PC-9 (cell line): ENCODE results near the gene CYP11A1. TPM values are rescaled to one million over a fixed set of nuclear protein-coding genes. Genes with fewer than 3 reads are reported as not detected.

Experiments used
- BruUV-seq: library from RNA; stranded (reverse); fragments of 400-500 nt; replicated peaks from 2 replicates; lab custom pipeline; 2021; lab: Mats Ljungman, UMichigan
- CTCF ChIA-PET: fragments of 300-600 bp; sonication (Branson Sonifier 250); formaldehyde crosslinking; loops from one replicate; lab custom pipeline; 2022; ENCODE audit warnings: antibody characterized with exemption; lab: Charles Lee
- POLR2A ChIA-PET: fragments of 300-600 bp; sonication (Branson Sonifier 250); formaldehyde crosslinking; loops from one replicate; lab custom pipeline; 2022; ENCODE audit warnings: antibody characterized with exemption; ENCODE audit not compliant: unreplicated experiment; lab: Charles Lee
- DNase-seq, 2 experiments: peaks; one replicate each; pipeline versions ENCODE4 v3.0.0 to v3.0.0-alpha.2; 2015 to 2022; ENCODE audit warnings: mixed read lengths in 1 of 2
- H2AFZ ChIP-seq: fragments of 200-600 bp; sonication (generic); 2 replicates; pipeline ENCODE4 v1.8.1; 2017; ENCODE audit warnings: antibody characterized with exemption
- H3F3A ChIP-seq: fragments of 200-600 bp; sonication (generic); 2 replicates; pipeline ENCODE4 v1.8.1; 2017; ENCODE audit warnings: antibody characterized with exemption, mild to moderate bottlenecking, low read depth; ENCODE audit not compliant: insufficient read depth
- H3K27ac ChIP-seq: fragments of 200-600 bp; sonication (generic); 2 replicates; pipeline ENCODE4 v1.6.1; 2016; ENCODE audit warnings: mixed run types
- H3K27me3 ChIP-seq: fragments of 200-600 bp; sonication (generic); 2 replicates; pipeline ENCODE4 v1.6.1; 2016; ENCODE audit warnings: low read depth, mixed run types; ENCODE audit not compliant: insufficient read depth
- H3K36me3 ChIP-seq: fragments of 200-600 bp; sonication (generic); 2 replicates; pipeline ENCODE4 v1.6.1; 2016; ENCODE audit warnings: low read depth, mixed run types
- H3K4me1 ChIP-seq: fragments of 200-600 bp; sonication (generic); replicated peaks from 2 replicates; pipeline ENCODE4 v1.6.1; 2016; ENCODE audit warnings: mixed run types; ENCODE audit not compliant: insufficient read depth
- H3K4me2 ChIP-seq: fragments of 200-600 bp; sonication (generic); 2 replicates; pipeline ENCODE4 v1.6.1; 2017; ENCODE audit warnings: mixed run types
- H3K4me3 ChIP-seq: fragments of 200-600 bp; sonication (generic); 2 replicates; pipeline ENCODE4 v1.6.1; 2016; ENCODE audit warnings: mixed run types
- H3K79me2 ChIP-seq: fragments of 200-600 bp; sonication (generic); 2 replicates; pipeline ENCODE4 v1.6.1; 2017; ENCODE audit warnings: low read depth, mixed run types
- H3K9me2 ChIP-seq: fragments of 200-600 bp; sonication (generic); 2 replicates; pipeline ENCODE4 v1.8.1; 2017; ENCODE audit warnings: mild to moderate bottlenecking; ENCODE audit not compliant: insufficient read depth
- H3K9me3 ChIP-seq: fragments of 200-600 bp; sonication (generic); 2 replicates; pipeline ENCODE4 v1.8.1; 2016; ENCODE audit warnings: low read depth; ENCODE audit not compliant: insufficient read depth
- H4K20me1 ChIP-seq: fragments of 200-600 bp; sonication (generic); 2 replicates; pipeline ENCODE4 v1.8.1; 2017; ENCODE audit not compliant: insufficient read depth
- CTCF ChIP-seq: fragments of 200-600 bp; sonication (generic); conservative IDR thresholded peaks from 2 replicates; pipeline ENCODE4 v1.6.1; 2017; ENCODE audit warnings: mixed run types, antibody characterized with exemption, mild to moderate bottlenecking, moderate library complexity
- EZH2 ChIP-seq: fragments of 200-600 bp; sonication (generic); IDR thresholded peaks from 2 replicates; pipeline ENCODE4 v1.8.0; 2017; ENCODE audit warnings: antibody characterized with exemption, low read depth
- intact Hi-C: fragments of 100-400 bp; cut with micrococcal nuclease; formaldehyde crosslinking; loops from one replicate; pipeline ENCODE4 v1.10.0; 2022; ENCODE audit not compliant: unreplicated experiment
- total RNA-seq: library from RNA; stranded (reverse); gene quantifications from 2 replicates; pipeline ENCODE4 v1.2.3, GENCODE V29; 2021

Gene CYP11A1
- total RNA-seq, 1 experiment from 2014 or later: 7.1 TPM

- ChIA-PET POLR2A (no interaction called here), CTCF (no interaction called here)
- no peaks in the 10 kb centered on the region for H3K9me2 ChIP-seq
- no peak overlapping the region for H3K27ac ChIP-seq
- H3F3A ChIP-seq: peaks cover 5% of the 10 kb centered on the region; the same call in 1 of the 2 replicates
- H3K79me2 ChIP-seq: no peaks in the 10 kb centered on the region
- H2AFZ ChIP-seq: no peak overlapping the region
- H3K27me3 ChIP-seq: no peaks in the 10 kb centered on the region
- no peak for TF ChIP-seq CTCF
- TF ChIP-seq EZH2: no peak
- H4K20me1 ChIP-seq: no peaks in the 10 kb centered on the region
- no TSS peak for BruUV-seq
- no peak for DNase-seq
- intact Hi-C loops: no loop called here
- no peaks in the 10 kb centered on the region for H3K36me3 ChIP-seq
- no peak overlapping the region for H3K4me3 ChIP-seq
- no peak overlapping the region for H3K4me2 ChIP-seq
- H3K9me3 ChIP-seq: no peaks in the 10 kb centered on the region
- peaks cover 9% of the 10 kb centered on the region for H3K4me1 ChIP-seq
These were observed 44.7 kb upstream of the CYP11A1 start for GRCh38 chr15:74412159-74412558.

GRCh38 chr15:74411686-74412085, 44.2 kb upstream of the CYP11A1 start:
- peaks cover 14% of the 10 kb centered on the region for H3K4me1 ChIP-seq
- BruUV-seq: no TSS peak
- ChIA-PET POLR2A (no interaction called here), CTCF (no interaction called here)
- TF ChIP-seq CTCF (no peak), EZH2 (no peak)
- H2AFZ ChIP-seq: no peak overlapping the region
- no peak overlapping the region for H3K4me3 ChIP-seq
- DNase-seq: no peak
- no peaks in the 10 kb centered on the region for H3K79me2 ChIP-seq
- no peaks in the 10 kb centered on the region for H3K9me3 ChIP-seq
- no peaks in the 10 kb centered on the region for H3K27me3 ChIP-seq
- no peak overlapping the region for H3K27ac ChIP-seq
- H3K9me2 ChIP-seq: no peaks in the 10 kb centered on the region
- no peak overlapping the region for H3K4me2 ChIP-seq
- no peaks in the 10 kb centered on the region for H3K36me3 ChIP-seq
- H4K20me1 ChIP-seq: no peaks in the 10 kb centered on the region
- H3F3A ChIP-seq: peaks cover 5% of the 10 kb centered on the region; the same call in 1 of the 2 replicates
- intact Hi-C loops: no loop called here

- CTCF ChIA-PET: no interaction called here
- no peaks in the 10 kb centered on the region for H3K36me3 ChIP-seq
- peaks cover 17% of the 10 kb centered on the region for H3K4me1 ChIP-seq
- intact Hi-C loops: no loop called here
- no peak overlapping the region for H3K27ac ChIP-seq
- no peaks in the 10 kb centered on the region for H3K9me3 ChIP-seq
- no peaks in the 10 kb centered on the region for H3K9me2 ChIP-seq
- no TSS peak for BruUV-seq
- DNase-seq: no peak
- no peak for TF ChIP-seq EZH2
- peaks cover 5% of the 10 kb centered on the region; the same call in 1 of the 2 replicates for H3F3A ChIP-seq
- no peak overlapping the region for H3K4me2 ChIP-seq
- H3K79me2 ChIP-seq: no peaks in the 10 kb centered on the region
- H2AFZ ChIP-seq: no peak overlapping the region
- no peaks in the 10 kb centered on the region for H3K27me3 ChIP-seq
- H3K4me3 ChIP-seq: no peak overlapping the region
- POLR2A ChIA-PET: no interaction called here
- no peaks in the 10 kb centered on the region for H4K20me1 ChIP-seq
These were observed 43.1 kb upstream of the CYP11A1 start for GRCh38 chr15:74410502-74410901.

- H3K27ac ChIP-seq: no peak overlapping the region
- no peaks in the 10 kb centered on the region for H3K79me2 ChIP-seq
- H3K36me3 ChIP-seq: no peaks in the 10 kb centered on the region
- ChIA-PET CTCF (no interaction called here), POLR2A (interaction anchor here (0.6 kb wide), 3 partner anchors 10 to 460 kb away, joined by 5 to 6 read pairs (median 5); no protein-coding TSS in a partner anchor)
- TF ChIP-seq CTCF (no peak), EZH2 (no peak)
- H3F3A ChIP-seq: peaks cover 5% of the 10 kb centered on the region; the same call in 1 of the 2 replicates
- H3K4me1 ChIP-seq: peaks cover 17% of the 10 kb centered on the region
- no peaks in the 10 kb centered on the region for H3K9me3 ChIP-seq
- BruUV-seq: no TSS peak
- H3K9me2 ChIP-seq: no peaks in the 10 kb centered on the region
- no peak overlapping the region for H3K4me2 ChIP-seq
- intact Hi-C loops: no loop called here
- no peaks in the 10 kb centered on the region for H4K20me1 ChIP-seq
- H3K27me3 ChIP-seq: no peaks in the 10 kb centered on the region
- H3K4me3 ChIP-seq: no peak overlapping the region
- no peak for DNase-seq
- H2AFZ ChIP-seq: no peak overlapping the region
These were observed 41.8 kb upstream of the CYP11A1 start for GRCh38 chr15:74409225-74409624.
